Endothelial cell of hepatic sinusoid (primary cell): ENCODE data around the gene SAMD1.

Experiments used
- in situ Hi-C: cut with HindIII; loops from 2 replicates; pipeline ENCODE4 v1.10.0; 2017; ENCODE audit warnings: low sequenced_read_pairs

Gene SAMD1

DNA sequence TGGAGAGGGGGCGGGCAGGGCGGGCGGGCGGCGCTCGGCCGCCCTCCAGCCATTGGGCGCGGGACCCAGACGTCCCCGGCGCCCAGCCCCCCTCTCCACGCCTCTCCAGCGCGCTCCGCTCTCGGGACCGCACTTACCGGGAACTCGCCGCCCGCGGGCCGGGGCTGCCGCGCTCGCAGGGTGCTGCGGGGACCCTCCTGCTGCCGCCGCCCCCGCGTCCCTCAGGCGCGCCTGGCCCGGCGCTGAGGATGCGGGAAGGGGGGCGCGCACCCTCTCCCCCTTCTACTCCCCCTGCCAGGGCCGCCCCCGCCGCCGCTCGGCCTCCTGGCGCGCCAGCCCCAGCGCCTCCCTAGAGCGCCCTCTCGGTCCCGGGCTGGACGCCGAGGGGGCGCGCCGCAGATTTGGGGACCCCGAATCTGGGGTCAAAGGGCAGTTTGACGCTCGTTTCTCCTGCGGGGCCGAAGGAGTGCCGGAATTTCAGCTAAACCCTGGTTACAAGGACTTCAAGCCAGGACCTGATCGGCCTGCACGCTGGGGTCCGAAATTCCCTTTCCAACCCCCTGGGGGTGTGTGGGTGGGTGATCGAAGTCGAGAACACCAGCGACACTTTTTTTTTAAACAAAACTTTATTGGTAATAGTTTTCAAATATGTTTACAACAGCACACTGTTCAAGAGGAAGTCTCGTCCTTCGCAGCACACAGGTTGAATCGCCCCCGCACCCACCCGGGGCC, 696 bp upstream of the SAMD1 start:
- in situ Hi-C loops: loop anchor here (25.0 kb wide), 1 partner anchor 354 kb away; a partner anchor contains a TSS

DNA sequence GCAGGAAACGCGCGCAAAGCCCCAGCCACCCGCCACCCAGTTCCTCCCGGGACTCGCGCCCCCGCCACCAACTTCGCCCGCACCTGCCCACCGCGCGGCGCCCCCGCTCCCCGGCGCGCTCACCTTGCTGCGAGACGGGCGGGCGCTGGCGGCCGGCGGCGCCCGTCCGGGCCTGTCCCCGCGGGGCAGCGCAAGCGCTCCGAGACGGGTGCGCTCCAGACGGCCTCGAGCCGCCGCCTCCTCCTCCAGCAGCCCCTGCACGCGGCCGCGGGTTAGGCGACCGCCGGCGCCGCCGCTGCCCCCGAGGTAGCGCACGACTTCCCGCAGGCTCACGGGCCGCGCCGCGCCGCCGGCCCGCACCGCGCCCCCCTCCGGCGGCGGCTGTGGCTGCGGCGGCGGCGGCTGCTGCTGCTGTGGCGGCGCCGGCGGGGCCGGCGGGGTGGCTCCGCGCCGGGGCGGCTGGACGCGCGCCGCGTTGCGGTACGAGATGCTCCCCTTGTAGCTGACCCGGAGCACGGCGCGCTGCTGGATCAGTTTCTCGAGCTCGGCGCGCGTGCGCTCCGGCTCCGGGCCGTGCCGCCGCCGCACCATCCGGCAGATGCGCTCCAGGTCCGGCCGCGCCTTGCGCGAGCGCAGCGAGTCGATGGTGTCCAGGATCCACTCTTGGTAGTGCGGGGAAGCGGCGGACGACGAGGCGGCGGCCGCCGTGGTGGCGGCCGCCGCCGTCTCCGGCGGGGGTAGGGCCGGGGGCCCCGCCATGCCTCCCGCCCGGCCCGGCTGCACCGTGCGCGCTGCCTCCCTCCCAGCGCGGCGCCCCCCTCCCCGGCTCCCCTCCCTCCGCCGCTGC, 666 bp downstream of the SAMD1 start:
- in situ Hi-C loops: loop anchor here (25.0 kb wide), 1 partner anchor 353 kb away; a partner anchor contains a TSS

DNA sequence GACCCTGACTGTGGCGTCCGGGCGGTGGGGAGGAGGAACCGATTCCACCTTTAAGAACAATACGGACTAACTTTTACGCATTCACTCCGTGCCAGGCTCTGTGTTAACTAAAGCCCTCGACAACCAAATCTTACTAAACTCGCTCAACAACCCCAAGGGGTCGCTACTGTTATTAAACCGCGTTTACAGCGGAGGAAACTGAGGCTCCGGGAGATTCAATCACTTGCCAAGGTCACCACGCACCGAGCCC, 1.2 kb downstream of the SAMD1 start:
- in situ Hi-C loops: loop anchor here (25.0 kb wide), 1 partner anchor 352 kb away; a partner anchor contains a TSS

DNA sequence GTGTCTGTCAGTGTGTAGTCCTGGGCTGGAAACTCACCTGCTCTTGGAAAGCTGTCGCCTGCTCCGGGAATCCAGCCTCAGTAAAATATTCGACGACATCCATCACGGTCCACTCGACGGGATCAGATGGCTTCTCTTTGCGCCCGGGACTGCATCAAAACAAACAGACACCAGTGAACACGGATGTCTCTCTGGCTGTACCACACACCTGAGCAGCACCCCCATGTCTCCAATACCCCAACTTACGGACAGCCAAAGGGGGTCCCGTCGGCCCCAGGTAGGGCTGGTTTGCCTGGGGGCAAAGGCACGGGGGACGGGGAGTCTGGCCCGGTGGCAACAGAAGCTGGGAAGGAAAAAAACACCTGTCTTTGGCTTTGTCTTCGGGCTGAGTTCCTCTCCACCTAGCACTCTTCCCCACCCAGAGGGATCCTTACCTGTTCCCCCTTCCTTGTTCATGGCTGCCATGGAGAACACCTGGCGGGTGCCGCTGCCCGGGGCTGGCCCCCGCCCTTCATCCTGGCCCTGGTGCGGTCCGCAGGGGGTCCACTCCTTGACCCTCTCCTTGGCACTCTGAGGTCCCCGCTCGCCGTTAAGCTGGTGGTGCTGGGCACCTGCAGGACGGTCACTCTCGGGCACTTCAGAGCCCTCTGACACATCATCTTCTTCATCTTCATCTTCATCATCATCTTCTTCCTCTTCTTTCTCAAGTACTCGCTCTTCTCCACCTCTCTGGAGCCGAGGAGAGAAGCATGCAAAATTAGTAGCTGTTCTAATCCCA, 1.7 kb downstream of the SAMD1 start:
- in situ Hi-C loops: loop anchor here (25.0 kb wide), 1 partner anchor 352 kb away; a partner anchor contains a TSS

GRCh38 chr19:14086098-14086497, 4.5 kb downstream of the SAMD1 start:
- in situ Hi-C loops: loop anchor here (25.0 kb wide), 1 partner anchor 349 kb away; a partner anchor contains a TSS

DNA sequence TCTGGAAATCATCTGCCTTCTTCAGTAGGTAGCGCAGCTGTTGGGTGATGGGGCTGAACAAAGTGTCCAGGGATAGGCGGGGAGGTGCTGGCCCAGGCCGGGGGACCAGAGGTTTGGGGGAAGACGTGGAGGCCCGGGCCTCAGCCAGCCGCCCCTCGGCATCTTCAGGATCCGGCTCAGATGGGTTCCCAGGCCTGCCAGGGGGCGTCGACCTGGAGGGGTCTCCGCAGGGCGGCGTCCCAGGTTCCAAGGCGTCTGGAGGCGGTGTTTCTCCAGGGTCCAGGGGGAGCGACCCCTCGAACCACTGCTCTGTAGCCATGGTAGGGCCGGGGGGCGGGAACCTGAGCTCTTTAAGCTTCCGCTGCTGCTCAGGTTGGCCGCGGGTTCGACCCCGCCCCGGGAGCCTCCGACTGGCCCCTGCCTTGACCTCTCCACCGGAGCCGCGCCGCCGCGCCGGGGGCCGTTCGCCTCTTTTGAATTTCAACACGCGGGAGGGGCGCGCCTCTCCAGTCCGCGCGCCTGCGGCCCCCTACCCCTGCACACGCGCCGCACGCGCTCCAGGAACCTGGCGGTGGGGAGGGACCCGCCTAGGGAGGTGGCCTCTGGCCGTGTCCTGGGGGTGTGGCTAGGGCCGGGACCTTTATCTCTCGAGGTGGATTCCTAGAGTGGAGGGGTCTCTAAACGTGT, 5.1 kb downstream of the SAMD1 start, which contains the start of gene C19orf67:
Gene C19orf67, minus strand, starts transcription at position 475 of the 687 bp plus-strand sequence. Its CDS starts 156 bp downstream, at position 319.
- in situ Hi-C loops: loop anchor here (25.0 kb wide), 1 partner anchor 348 kb away; a partner anchor contains a TSS

- in situ Hi-C loops: loop anchor here (25.0 kb wide), 1 partner anchor 345 kb away; a partner anchor contains a TSS
Measured at GRCh38 chr19:14082675-14082960, 7.9 kb downstream of the SAMD1 start.

DNA sequence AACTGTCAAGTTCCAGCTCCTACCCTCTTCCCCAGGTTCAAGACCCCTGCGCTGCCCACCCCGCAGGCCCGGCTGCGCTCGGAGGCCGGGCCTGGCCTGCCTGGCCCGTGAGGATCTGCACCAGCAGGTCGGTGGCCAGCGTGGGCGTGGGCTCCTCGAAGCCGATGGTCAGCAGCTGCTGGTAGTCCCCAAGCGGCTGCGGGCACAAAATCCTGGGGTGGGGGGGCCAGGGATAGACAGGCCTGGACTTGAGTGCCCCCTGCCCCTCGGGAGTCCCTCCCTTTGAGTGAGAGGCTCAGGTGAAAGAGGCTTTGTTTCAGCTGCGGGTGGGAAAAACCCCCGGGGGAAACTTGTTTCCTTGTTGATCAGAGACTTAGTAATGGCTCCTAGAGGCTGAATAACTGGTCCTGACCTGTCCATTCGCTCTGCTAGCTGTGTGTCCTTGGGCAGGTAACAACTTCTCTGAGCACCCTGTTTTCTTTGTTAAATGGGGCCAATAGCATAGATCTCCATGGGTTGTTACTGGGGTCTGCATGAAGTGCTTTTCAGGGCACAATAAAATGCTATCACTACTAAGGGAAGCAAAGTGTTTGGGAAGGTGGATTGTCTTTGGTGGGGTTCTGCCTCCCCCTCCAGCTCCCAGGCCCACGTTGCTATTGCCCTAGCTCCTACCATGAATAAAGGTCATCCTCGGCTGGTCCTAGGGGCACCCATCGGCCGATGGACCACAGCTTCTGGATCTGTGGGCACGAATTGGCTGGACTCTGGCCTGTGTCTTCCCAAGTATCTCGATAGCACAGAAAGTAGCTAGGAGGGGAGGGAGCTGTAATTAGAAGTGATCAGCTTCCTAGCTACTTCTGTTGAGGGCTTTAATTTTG, 8.5 kb downstream of the SAMD1 start:
- in situ Hi-C loops: loop anchor here (25.0 kb wide), 1 partner anchor 345 kb away; a partner anchor contains a TSS

GRCh38 chr19:14080887-14081796, 9.4 kb downstream of the SAMD1 start:
- in situ Hi-C loops: loop anchor here (25.0 kb wide), 1 partner anchor 344 kb away; a partner anchor contains a TSS

- in situ Hi-C loops: loop anchor here (5.0 to 25.0 kb wide), 3 partner anchors 59 to 341 kb away; partner anchors contain the start of gene ASF1B
Measured at GRCh38 chr19:14078411-14078810, 12.1 kb downstream of the SAMD1 start.

DNA sequence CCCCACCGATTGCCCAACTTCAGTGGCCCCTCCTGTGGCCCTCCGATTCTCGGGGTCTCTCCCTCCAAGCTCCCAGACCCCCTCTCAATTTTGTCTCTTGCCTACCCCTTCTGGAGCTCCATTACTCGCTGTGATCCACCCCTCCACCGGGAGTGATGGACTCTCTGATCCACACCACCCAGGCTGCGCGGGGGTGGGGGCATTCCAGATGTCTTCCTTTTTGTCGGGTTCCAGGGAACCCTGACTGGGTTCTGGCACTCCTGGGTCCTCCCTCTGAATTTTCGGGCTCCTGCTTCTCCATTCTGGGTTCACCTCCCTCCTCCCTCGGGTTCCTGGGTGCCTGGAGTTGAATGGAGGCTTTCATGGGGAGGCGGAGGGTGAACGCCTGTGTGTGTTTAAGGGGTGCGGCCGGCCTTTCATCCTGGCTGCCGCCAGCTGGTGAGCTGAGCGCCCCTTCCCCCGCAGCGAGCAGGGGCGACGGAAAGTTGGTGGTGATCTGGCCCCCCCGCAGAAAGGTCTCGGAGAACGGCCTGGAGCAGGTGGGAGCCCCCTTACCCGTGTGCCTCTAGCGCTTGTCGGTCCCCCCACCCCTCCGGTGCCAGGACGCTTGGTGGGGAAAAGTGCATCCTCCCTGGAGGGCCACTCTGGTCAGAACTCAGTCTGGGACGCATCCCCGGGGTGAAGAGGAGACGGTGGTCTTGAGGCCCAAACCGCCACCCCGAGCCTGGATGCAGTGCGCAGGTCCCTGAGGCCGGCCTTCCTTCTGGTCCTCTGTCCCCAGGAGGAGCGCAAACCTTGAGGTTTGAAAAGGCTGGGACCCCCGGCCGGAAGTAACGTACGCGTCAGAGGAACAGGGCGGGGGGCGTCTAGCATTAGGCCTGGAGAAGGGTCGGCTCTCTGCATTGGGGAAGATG, 16.4 kb downstream of the SAMD1 start:
- in situ Hi-C loops: no loop called here

GRCh38 chr19:14073261-14073924, 17.2 kb downstream of the SAMD1 start:
- in situ Hi-C loops: no loop called here

DNA sequence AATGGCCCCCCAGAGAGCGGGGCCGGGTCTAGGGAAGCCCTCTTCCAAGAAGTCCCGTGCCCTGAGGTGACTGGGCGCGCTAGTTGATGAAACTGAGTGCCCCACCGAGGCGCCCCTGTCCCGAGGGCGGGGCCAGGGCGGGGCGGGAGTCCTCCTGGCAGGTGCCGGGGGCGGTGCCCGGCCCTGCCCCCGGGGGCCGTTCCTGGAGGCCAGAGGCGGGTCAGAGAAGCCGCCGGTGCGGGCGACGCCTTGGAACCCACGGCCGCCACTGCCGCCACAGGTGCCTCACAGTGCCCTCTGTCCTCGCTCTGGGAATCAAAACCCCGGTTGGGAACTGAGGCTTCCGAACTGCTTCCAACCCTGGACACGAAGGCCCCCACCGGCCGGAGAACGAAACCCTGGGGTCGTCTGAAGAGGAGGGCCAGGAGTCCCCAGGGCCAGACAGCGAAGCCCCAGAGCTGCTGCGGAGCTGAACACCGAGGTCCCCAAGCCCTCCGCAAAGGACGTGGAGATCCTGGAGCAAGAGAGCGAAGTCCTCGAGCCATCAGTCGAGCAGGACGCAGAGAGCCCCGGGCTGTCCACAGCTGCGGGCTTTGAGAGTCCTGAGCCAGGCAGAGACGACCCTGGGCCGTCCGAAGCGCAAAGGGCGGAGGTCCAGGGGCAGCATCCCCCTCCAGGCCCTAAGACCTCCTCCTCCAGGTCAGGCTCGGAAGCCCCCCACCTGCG, 17.9 kb downstream of the SAMD1 start, which contains the start of gene MISP3:
Gene MISP3, plus strand, starts transcription at position 252 of the 726 bp plus-strand sequence. CDS start 524 bp downstream, outside the sequence.
- in situ Hi-C loops: no loop called here

DNA sequence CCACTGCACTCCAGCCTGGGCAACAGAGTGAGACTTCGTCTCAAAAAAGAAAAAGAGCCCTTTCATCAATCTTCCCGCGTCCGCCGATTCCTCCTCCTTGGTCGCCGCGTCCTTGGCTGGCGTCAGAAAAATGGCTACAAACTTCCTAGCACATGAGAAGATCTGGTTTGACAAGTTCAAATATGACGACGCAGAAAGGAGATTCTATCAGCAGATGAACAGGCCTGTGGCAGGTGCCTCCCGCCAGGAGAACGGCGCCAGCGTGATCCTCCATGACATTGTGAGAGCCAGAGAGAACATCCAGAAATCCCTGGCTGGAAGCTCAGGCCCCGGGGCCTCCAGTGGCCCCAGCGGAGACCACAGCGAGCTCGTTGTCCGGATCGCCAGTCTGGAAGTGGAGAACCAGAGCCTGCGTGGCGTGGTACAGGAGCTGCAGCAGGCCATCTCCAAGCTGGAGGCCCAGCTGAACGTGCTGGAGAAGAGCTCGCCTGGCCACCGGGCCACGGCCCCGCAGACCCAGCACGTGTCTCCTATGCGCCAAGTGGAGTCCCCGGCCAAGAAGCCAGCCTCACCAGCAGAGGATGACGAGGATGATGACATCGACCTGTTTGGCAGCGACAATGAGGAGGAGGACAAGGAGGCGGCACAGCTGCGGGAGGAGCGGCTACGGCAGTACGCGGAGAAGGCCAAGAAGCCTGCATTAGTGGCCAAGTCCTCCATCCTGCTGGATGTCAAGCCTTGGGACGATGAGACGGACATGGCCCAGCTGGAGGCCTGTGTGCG, 20.1 kb downstream of the SAMD1 start:
- in situ Hi-C loops: no loop called here

DNA sequence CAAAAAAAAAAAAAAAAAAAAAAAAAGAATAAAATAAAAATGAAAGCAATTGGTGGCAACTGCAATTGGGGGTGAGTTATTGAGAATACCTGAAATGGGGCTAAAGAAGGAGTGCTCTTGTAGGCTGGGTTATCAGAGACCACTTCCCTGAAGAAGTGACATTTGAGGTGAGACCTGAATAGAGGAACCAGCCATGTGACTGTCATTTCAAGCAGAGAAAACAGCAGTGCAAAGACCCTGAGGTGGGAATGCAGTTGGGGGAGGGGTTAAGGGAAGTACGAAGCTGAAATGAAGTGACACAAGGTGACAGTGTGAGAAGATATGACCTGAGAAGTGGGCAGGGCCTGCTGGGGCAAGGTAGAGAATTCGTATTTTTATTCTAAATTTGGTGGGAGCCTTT, 24.4 kb downstream of the SAMD1 start:
- in situ Hi-C loops: no loop called here
